ENCODE data around the gene ARHGEF37.

The ARHGEF37 gene

GRCh38 chr5:149680810-149681221, 99.5 kb downstream of the ARHGEF37 start:
- DNase-seq = peak; percentile 89
- in situ Hi-C loops (cut with MboI; ENCODE audit: low pct_unique_long_range_greater_than_20kb, low sequenced_read_pairs) = no loop called here

- in situ Hi-C loops (cut with MboI; ENCODE audit: low pct_unique_long_range_greater_than_20kb, low sequenced_read_pairs) = no loop called here
Measured at GRCh38 chr5:149681252-149681651, 100.0 kb downstream of the ARHGEF37 start.

GRCh38 chr5:149681922-149682321, 100.6 kb downstream of the ARHGEF37 start:
- in situ Hi-C loops (cut with MboI; ENCODE audit: low pct_unique_long_range_greater_than_20kb, low sequenced_read_pairs) = no loop called here
- no peak for DNase-seq

More at GRCh38 chr5:149681252-149681651, 100.0 kb downstream of the ARHGEF37 start:
- no peak for DNase-seq

GRCh38 chr5:149682532-149683075, 101.3 kb downstream of the ARHGEF37 start:
- no peak for DNase-seq
- in situ Hi-C loops (cut with MboI; ENCODE audit: low pct_unique_long_range_greater_than_20kb, low sequenced_read_pairs) = no loop called here

- in situ Hi-C loops (cut with MboI; ENCODE audit: low pct_unique_long_range_greater_than_20kb, low sequenced_read_pairs) = no loop called here
- DNase-seq = no peak
Measured at GRCh38 chr5:149683964-149684363, 102.7 kb downstream of the ARHGEF37 start.

DNA sequence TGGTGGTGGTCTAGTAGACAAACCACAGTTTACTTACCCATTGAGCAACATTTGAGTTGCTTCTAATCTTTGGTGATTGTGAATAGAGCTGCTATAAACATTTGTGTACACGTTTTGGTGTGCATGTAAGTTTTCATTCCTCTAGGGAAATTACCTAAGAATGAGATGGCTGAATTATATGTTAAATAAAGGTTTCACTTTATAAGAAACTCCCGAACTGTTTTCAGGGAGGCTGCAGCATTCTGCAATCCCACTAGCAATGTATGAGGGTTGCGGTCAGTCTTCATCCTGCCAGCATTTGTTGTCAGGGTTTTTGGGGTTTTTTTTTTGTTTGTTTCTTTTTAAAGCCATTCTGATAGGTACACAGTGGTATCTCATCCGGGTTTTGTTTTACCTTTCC, 103.1 kb downstream of the ARHGEF37 start:
- in situ Hi-C loops (cut with MboI; ENCODE audit: low pct_unique_long_range_greater_than_20kb, low sequenced_read_pairs) = no loop called here
- DNase-seq = no peak
